ENCODE measurements around the gene IKBKE. TPM values are rescaled to one million over a fixed set of nuclear protein-coding genes. Genes with fewer than 3 reads are reported as not detected.

The IKBKE gene
- total RNA-seq, 1 experiment from 2014 or later, result 6.6 TPM

DNA sequence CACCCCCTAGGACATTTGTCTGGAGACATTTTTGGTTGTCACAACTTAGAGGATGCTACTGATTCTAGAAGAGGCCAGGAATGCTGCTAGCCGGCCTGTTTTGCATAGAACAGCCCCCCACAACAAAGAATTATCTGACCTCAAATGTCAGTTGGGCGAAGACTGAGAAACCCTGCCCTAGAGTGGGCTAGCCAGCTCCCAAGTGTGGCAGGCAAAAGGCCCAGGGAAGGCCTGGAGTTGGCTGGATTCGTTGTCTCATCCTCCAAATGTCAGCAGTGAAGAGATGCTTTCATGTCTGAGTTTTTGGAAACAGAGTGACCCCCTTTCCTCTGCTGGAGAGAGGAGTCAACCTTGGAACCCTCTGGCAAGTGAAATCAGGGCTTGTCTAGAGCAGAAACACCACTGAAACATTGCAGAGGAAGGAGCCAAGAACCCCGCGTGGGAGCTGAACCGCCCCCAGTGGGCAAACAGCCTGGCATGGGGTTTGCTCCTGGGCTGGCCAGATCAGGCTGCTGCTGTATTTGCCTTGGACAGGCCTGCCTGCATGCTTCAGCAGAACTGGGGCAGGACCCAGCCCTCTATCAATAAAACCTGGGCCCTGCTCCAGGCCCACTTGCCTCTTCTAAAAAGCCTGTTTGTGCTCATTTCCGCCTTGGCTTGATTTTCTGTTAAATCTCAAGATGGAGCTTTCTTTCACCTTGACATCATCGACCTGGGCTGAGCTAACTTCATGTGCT lies 69.9 kb downstream of the IKBKE start:
- no CpG with 5 or more reads among the region's 8 CpGs for WGBS (ENCODE audit: extremely low coverage, insufficient read length, low lambda C conversion rate)

More for the DNA sequence above, 69.9 kb downstream of the IKBKE start:
- no peak overlapping the region for H3K27ac ChIP-seq (ENCODE audit: insufficient read length, low read depth, low read length)
- H3K4ac ChIP-seq (ENCODE audit: low read depth, low read length), result no peak overlapping the region
- peaks cover 0 to 2% of the 10 kb centered on the region in 2 experiments; a peak in 1 of 5 replicates for H3K9me3 Mint-ChIP-seq
- H3K27me3 ChIP-seq (ENCODE audit: insufficient read depth, low read length), result no peaks in the 10 kb centered on the region
- H2BK120ac ChIP-seq (ENCODE audit: low read depth, low read length, poor library complexity, severe bottlenecking), result no peak overlapping the region
- H3K27me3 Mint-ChIP-seq (ENCODE audit: low read depth), result peaks cover 8% of the 10 kb centered on the region
- H3K9ac ChIP-seq (ENCODE audit: extremely low read depth, insufficient read length, low read length), result no peak overlapping the region
- H2BK15ac ChIP-seq (ENCODE audit: low read depth, low read length), result no peak overlapping the region
- H4K5ac ChIP-seq (ENCODE audit: insufficient read length, low read depth, low read length), result no peak overlapping the region
- DNase-seq, result no peak
- H2BK5ac ChIP-seq (ENCODE audit: insufficient read length, low read length), result no peak overlapping the region
- H3K79me1 ChIP-seq (ENCODE audit: insufficient read depth, low read depth, low read length, poor library complexity, severe bottlenecking), result no peaks in the 10 kb centered on the region
- no peaks in the 10 kb centered on the region for H3K9me3 ChIP-seq (ENCODE audit: control insufficient read depth, low read depth, low read length)
- H4K20me1 ChIP-seq (ENCODE audit: control insufficient read depth, insufficient read depth, insufficient read length), result no peaks in the 10 kb centered on the region
- TF ChIP-seq, protein P1, sequence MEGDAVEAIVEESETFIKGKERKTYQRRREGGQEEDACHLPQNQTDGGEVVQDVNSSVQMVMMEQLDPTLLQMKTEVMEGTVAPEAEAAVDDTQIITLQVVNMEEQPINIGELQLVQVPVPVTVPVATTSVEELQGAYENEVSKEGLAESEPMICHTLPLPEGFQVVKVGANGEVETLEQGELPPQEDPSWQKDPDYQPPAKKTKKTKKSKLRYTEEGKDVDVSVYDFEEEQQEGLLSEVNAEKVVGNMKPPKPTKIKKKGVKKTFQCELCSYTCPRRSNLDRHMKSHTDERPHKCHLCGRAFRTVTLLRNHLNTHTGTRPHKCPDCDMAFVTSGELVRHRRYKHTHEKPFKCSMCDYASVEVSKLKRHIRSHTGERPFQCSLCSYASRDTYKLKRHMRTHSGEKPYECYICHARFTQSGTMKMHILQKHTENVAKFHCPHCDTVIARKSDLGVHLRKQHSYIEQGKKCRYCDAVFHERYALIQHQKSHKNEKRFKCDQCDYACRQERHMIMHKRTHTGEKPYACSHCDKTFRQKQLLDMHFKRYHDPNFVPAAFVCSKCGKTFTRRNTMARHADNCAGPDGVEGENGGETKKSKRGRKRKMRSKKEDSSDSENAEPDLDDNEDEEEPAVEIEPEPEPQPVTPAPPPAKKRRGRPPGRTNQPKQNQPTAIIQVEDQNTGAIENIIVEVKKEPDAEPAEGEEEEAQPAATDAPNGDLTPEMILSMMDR (conservative IDR thresholded peaks at IDR 0.05), result no peak
- H3K23ac ChIP-seq (ENCODE audit: insufficient read length, low read depth, low read length), result no peak overlapping the region
- H3K18ac ChIP-seq (ENCODE audit: insufficient read length, low read depth, low read length), result no peak overlapping the region
- no peak overlapping the region for H4K8ac ChIP-seq (replicated peaks; ENCODE audit: insufficient read length, low read depth, low read length)
- no peaks in the 10 kb centered on the region; a peak in 1 of 7 replicates for H3K36me3 Mint-ChIP-seq (ENCODE audit: insufficient read depth in 1 of 3, low read depth in 3 of 3)
- H2BK20ac ChIP-seq (ENCODE audit: low read depth, low read length, poor library complexity, severe bottlenecking), result no peak overlapping the region
- H3K4me2 ChIP-seq (ENCODE audit: insufficient read depth, insufficient read length, low read length), result no peak overlapping the region
- H3K4me1 ChIP-seq (ENCODE audit: insufficient read depth, low read length), result no peaks in the 10 kb centered on the region
- H3K23me2 ChIP-seq (ENCODE audit: insufficient read length, low read depth, low read length, poor library complexity, severe bottlenecking), result no peaks in the 10 kb centered on the region
- no peaks in the 10 kb centered on the region for H3K79me2 ChIP-seq (ENCODE audit: insufficient read depth, low read length)
- 0 out of 7 replicates have a peak overlapping the region, but pooled peaks of 1 of the 3 experiments have one; percentile 16 for H3K27ac Mint-ChIP-seq
- H3K56ac ChIP-seq (ENCODE audit: insufficient read length, low read depth, low read length), result no peak overlapping the region
- H2BK12ac ChIP-seq (ENCODE audit: insufficient read length, low read depth, low read length), result no peak overlapping the region
- no peak overlapping the region for H3K4me3 Mint-ChIP-seq
- no peak overlapping the region for H3K14ac ChIP-seq (ENCODE audit: insufficient read depth, low read length)
- H3T11ph ChIP-seq (ENCODE audit: low read length), result no peak overlapping the region
- peaks cover 8 to 14% of the 10 kb centered on the region in 2 experiments for H3K4me1 Mint-ChIP-seq
- no peak overlapping the region for H4K91ac ChIP-seq (ENCODE audit: insufficient read length, low read depth, low read length)
- no peak overlapping the region for H2AK5ac ChIP-seq (ENCODE audit: insufficient read length, low read length)
- no peak overlapping the region for H2AFZ ChIP-seq (ENCODE audit: low read length)

Data from H9 (cell line).